Activated naive CD4-positive, alpha-beta T cell treated with anti-CD3 and anti-CD28 coated beads, Interleukin-2, amount 10 ng/mL, durations not matched to agents 7 days and 5 days (primary cell): ENCODE data around the gene GNLY.
A peak's percentile ranks its signal among the peaks of the same experiment; 100 is the strongest.
"Not testable (repeated sequence)": the region's sequence is repeated elsewhere in the genome, so short reads cannot be mapped to it uniquely, and the experiment has no call there.

Experiments used
- CTCF ChIA-PET: fragments of 350-600 bp; sonication (Branson Sonifier 250); formaldehyde crosslinking; loops from one replicate; lab custom pipeline; 2021; ENCODE audit warnings: antibody characterized with exemption; lab: Charles Lee
- DNase-seq: peaks from one replicate; pipeline ENCODE4 v3.0.0-alpha.2; 2020
- H3K27ac Mint-ChIP-seq: one replicate; pipeline ENCODE4 v1.8.0; 2021; ENCODE audit warnings: mild to moderate bottlenecking, moderate library complexity, mixed read lengths
- H3K27me3 Mint-ChIP-seq: one replicate; pipeline ENCODE4 v1.8.0; 2021; ENCODE audit warnings: mild to moderate bottlenecking, mixed read lengths
- H3K36me3 Mint-ChIP-seq: one replicate; pipeline ENCODE4 v1.8.0; 2021; ENCODE audit warnings: mixed read lengths
- H3K4me1 Mint-ChIP-seq: one replicate; pipeline ENCODE4 v1.8.0; 2021; ENCODE audit warnings: mixed read lengths
- H3K4me3 Mint-ChIP-seq: one replicate; pipeline ENCODE4 v1.8.0; 2021; ENCODE audit warnings: mild to moderate bottlenecking, moderate library complexity, mixed read lengths
- H3K9me3 Mint-ChIP-seq: one replicate; pipeline ENCODE4 v1.8.0; 2021; ENCODE audit warnings: mixed read lengths

The GNLY gene

GRCh38 chr2:85694052-85695025 is at the start of gene GNLY:
Gene GNLY, plus strand, starts transcription at chr2:85694358. Its CDS starts 61 bp downstream, at chr2:85694419.
- DNase-seq = no peak
- H3K27me3 Mint-ChIP-seq = peaks cover 37% of the 10 kb centered on the region
- no peak within 1 kb of the TSS for H3K4me3 Mint-ChIP-seq
- no peaks in the 10 kb centered on the region for H3K9me3 Mint-ChIP-seq
- no peaks in the 10 kb centered on the region for H3K36me3 Mint-ChIP-seq
- peaks cover 7% of the 10 kb centered on the region for H3K4me1 Mint-ChIP-seq
- no peak within 1 kb of the TSS for H3K27ac Mint-ChIP-seq
- CTCF ChIA-PET = interaction anchor here (0.7 to 1.4 kb wide), 5 partner anchors 10 to 13 kb away, joined by 3 to 5 read pairs (median 3); no protein-coding TSS in a partner anchor

GRCh38 chr2:85644909-85645308 is 49.2 kb upstream of the GNLY start:
- no peak for DNase-seq
- peaks cover 18% of the 10 kb centered on the region for H3K4me1 Mint-ChIP-seq
- CTCF ChIA-PET = interaction anchor here (1.9 kb wide), 1 partner anchor 12 kb away, joined by 7 read pairs; no protein-coding TSS in a partner anchor
- H3K27me3 Mint-ChIP-seq = no peaks in the 10 kb centered on the region
- no peak overlapping the region for H3K27ac Mint-ChIP-seq
- H3K4me3 Mint-ChIP-seq = no peak overlapping the region
- no peaks in the 10 kb centered on the region for H3K9me3 Mint-ChIP-seq
- H3K36me3 Mint-ChIP-seq = peaks cover 63% of the 10 kb centered on the region

- no peak for DNase-seq
- Mint-ChIP-seq H3K9me3 (no peaks in the 10 kb centered on the region), H3K36me3 (peaks cover 55% of the 10 kb centered on the region), H3K27ac (no peak overlapping the region), H3K4me3 (no peak overlapping the region), H3K4me1 (peaks cover 15% of the 10 kb centered on the region), H3K27me3 (no peaks in the 10 kb centered on the region)
- CTCF ChIA-PET = interaction anchor here (0.9 to 1.9 kb wide), 5 partner anchors 9 to 167 kb away, joined by 3 to 9 read pairs (median 5); no protein-coding TSS in a partner anchor
These were observed 48.0 kb upstream of the GNLY start for GRCh38 chr2:85646166-85646565.

DNA sequence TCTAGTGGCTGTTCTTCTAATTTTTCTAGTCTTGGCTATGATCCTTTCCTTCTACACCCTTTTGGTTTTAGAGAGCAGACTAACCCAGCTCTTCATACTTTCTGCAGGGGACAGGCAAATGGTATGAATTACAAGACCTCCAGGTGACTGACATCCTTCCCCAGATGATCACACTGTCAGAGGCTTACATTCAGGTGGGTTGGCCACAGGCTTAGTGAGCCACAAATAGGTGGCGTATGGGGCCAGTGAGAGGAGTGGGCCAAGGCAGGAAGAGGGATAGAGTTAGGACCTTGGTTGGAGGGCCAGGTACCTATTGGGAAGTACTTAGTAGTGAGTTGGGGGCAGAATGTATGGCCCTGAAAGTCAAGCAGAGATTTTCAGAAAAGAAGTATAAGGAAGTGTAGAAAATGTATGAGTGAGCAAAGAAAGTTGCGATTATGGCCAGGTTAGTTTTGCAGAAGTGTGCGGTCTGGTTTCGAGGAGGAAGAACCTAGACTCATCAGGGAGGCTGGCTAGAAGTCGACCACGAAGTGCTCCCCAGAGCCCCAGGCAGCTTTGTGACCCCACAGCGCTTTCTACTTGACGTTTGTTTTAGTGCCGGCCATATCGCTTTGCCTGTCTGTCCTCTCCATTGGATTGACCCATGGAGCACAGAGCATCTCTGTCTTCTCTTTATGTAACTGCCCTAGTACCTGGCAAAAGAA is 46.2 kb upstream of the GNLY start:
- H3K27ac Mint-ChIP-seq = no peak overlapping the region
- H3K4me1 Mint-ChIP-seq = no peaks in the 10 kb centered on the region
- CTCF ChIA-PET = interaction anchor here (1.0 to 4.8 kb wide), 7 partner anchors 8 to 166 kb away, joined by 3 to 34 read pairs (median 6); no protein-coding TSS in a partner anchor
- H3K4me3 Mint-ChIP-seq = no peak overlapping the region
- no peak for DNase-seq
- no peaks in the 10 kb centered on the region for H3K27me3 Mint-ChIP-seq
- no peaks in the 10 kb centered on the region for H3K9me3 Mint-ChIP-seq
- peaks cover 49% of the 10 kb centered on the region for H3K36me3 Mint-ChIP-seq

DNA sequence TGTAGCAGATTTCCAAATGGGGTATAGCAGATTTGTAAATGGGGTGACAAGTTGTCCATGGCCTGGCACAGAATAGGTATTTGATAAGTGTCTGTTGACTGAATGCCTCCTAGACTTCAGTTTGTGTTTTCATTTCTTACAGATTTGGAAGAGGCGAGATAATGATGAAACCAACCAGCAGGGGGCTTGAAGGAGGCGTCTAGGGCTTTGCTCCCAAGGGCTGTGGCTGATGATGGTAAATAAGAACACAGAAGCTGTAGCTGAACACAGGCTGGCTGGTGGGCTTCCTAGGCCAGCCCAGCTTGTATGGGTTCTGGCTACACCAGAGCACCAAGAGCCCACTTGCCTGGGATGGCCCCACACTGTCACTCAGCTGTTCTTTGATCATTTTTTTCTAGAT is 45.5 kb upstream of the GNLY start:
- CTCF ChIA-PET = interaction anchor here (0.6 to 4.8 kb wide), 11 partner anchors 9 to 166 kb away, joined by 3 to 34 read pairs (median 4); no protein-coding TSS in a partner anchor
- Mint-ChIP-seq H3K4me3 (no peak overlapping the region), H3K27me3 (no peaks in the 10 kb centered on the region), H3K9me3 (no peaks in the 10 kb centered on the region), H3K27ac (peak overlapping the region; percentile 2), H3K4me1 (no peaks in the 10 kb centered on the region), H3K36me3 (peaks cover 51% of the 10 kb centered on the region)
- peak; percentile 48 for DNase-seq

- Mint-ChIP-seq H3K4me1 (no peaks in the 10 kb centered on the region), H3K36me3 (peaks cover 52% of the 10 kb centered on the region), H3K9me3 (no peaks in the 10 kb centered on the region), H3K4me3 (no peak overlapping the region), H3K27ac (no peak overlapping the region), H3K27me3 (no peaks in the 10 kb centered on the region)
- no peak for DNase-seq
- CTCF ChIA-PET = interaction anchor here (0.6 to 4.8 kb wide), 11 partner anchors 9 to 165 kb away, joined by 3 to 34 read pairs (median 4); no protein-coding TSS in a partner anchor
These were observed 44.7 kb upstream of the GNLY start for GRCh38 chr2:85649201-85650190.

- Mint-ChIP-seq H3K27ac (no peak overlapping the region), H3K9me3 (no peaks in the 10 kb centered on the region), H3K4me3 (no peak overlapping the region), H3K36me3 (peaks cover 50% of the 10 kb centered on the region), H3K27me3 (no peaks in the 10 kb centered on the region), H3K4me1 (no peaks in the 10 kb centered on the region)
- DNase-seq = no peak
- CTCF ChIA-PET = interaction anchor here (0.6 to 4.8 kb wide), 4 partner anchors 8 to 99 kb away, joined by 3 to 34 read pairs (median 4); no protein-coding TSS in a partner anchor
These were observed 43.7 kb upstream of the GNLY start for GRCh38 chr2:85650456-85650855.

DNA sequence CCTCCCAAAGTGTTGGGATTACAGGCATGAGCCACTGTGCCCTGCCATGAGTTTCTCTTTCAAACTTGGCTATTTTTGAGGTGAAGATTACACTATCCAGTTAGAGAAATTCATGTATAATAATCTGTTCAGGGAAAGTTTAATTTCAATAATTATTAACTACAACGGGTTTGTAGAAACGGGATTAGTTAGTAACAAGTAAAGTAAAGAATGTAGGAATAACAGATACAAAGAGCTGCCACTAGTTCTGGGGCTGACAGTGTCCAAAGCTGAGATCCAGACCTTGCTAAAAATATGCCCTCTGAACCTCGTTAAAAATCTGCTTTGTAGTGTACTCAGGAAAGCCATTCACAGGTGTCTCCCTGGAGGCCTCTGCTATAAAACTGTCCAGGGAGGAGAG is 43.1 kb upstream of the GNLY start:
- CTCF ChIA-PET = interaction anchor here (1.0 to 4.8 kb wide), 2 partner anchors 15 to 55 kb away, joined by 3 to 34 read pairs; no protein-coding TSS in a partner anchor
- H3K4me1 Mint-ChIP-seq = no peaks in the 10 kb centered on the region

DNA sequence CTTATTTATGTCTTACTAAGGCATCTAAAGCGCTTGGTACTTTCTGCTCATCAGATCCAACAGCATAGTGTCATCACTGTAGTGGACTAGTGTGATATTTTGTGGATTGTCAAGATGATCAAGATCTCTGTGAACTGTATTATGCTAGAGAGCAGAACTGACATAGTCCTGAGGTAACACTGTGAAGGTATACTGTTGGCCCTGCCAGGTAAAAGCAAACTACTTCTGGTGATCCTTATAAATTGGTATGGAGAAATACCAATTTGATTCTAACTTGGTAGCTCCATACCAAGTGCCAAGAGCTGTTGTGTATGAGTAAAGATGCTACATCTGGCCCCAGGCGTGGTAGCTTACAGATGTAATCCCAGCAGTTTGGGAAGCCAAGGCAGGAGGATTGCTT is 42.1 kb upstream of the GNLY start:
- CTCF ChIA-PET = interaction anchor here (0.8 to 1.6 kb wide), 2 partner anchors 13 to 15 kb away, joined by 3 to 7 read pairs; no protein-coding TSS in a partner anchor
- no peak overlapping the region for H3K4me3 Mint-ChIP-seq
- H3K36me3 Mint-ChIP-seq = peaks cover 45% of the 10 kb centered on the region
- H3K9me3 Mint-ChIP-seq = no peaks in the 10 kb centered on the region
- H3K27me3 Mint-ChIP-seq = no peaks in the 10 kb centered on the region
- H3K27ac Mint-ChIP-seq = no peak overlapping the region
- H3K4me1 Mint-ChIP-seq = no peaks in the 10 kb centered on the region
- DNase-seq = no peak

More for the DNA sequence above, 43.1 kb upstream of the GNLY start:
- H3K4me3 Mint-ChIP-seq = no peak overlapping the region
- H3K27me3 Mint-ChIP-seq = no peaks in the 10 kb centered on the region
- DNase-seq = no peak
- H3K36me3 Mint-ChIP-seq = peaks cover 49% of the 10 kb centered on the region
- no peaks in the 10 kb centered on the region for H3K9me3 Mint-ChIP-seq
- no peak overlapping the region for H3K27ac Mint-ChIP-seq

DNA sequence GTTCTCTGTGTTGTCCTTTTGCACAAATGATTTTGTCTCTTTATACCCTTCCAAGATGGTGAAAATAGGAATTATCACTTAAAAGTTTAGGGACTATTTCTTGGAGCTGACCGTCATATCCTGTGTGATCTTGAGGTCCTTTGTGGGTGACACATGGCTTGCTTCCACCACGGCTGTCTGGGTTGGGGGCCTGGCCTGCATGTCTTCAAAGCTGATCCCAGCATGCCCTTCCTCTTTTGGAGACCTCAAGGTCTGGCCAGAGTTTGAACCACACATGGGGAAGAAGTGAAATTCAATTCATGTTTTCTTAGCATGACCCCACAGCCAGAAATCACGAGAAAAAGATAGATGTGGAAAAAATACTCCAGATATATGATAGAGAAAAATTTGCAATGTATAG is 40.2 kb upstream of the GNLY start:
- H3K9me3 Mint-ChIP-seq = no peaks in the 10 kb centered on the region
- H3K4me1 Mint-ChIP-seq = no peaks in the 10 kb centered on the region
- no peaks in the 10 kb centered on the region for H3K27me3 Mint-ChIP-seq
- CTCF ChIA-PET = no interaction called here
- H3K27ac Mint-ChIP-seq = no peak overlapping the region
- no peak overlapping the region for H3K4me3 Mint-ChIP-seq
- no peak for DNase-seq
- H3K36me3 Mint-ChIP-seq = peaks cover 31% of the 10 kb centered on the region

DNA sequence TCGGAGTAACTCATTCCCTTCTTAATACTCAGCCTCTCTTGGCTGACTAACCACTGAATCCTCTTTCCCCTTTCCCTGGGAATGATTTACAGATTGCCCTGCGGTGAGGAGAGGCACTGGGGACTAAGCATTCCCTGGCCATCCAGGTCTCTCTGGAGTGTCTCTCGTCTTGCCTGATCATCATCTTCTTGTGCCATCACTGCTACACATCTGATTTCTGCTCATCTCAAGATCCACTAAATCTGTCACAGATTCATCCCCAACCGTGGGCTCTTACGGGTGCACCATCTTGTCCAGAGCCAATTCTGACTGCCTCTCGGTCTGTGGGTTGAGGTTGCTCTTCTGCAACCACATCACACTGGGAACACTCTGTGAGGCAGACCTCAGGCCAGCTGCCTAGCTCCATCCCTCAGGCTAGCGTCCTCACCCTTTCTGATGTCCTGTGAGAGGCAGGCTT is 38.2 kb upstream of the GNLY start:
- Mint-ChIP-seq H3K27me3 (no peaks in the 10 kb centered on the region), H3K9me3 (no peaks in the 10 kb centered on the region), H3K36me3 (peaks cover 24% of the 10 kb centered on the region), H3K27ac (no peak overlapping the region), H3K4me3 (no peak overlapping the region), H3K4me1 (no peaks in the 10 kb centered on the region)
- DNase-seq = no peak
- CTCF ChIA-PET = interaction anchor here (1.2 to 2.3 kb wide), 2 partner anchors 10 to 51 kb away, joined by 3 to 7 read pairs; no protein-coding TSS in a partner anchor

DNA sequence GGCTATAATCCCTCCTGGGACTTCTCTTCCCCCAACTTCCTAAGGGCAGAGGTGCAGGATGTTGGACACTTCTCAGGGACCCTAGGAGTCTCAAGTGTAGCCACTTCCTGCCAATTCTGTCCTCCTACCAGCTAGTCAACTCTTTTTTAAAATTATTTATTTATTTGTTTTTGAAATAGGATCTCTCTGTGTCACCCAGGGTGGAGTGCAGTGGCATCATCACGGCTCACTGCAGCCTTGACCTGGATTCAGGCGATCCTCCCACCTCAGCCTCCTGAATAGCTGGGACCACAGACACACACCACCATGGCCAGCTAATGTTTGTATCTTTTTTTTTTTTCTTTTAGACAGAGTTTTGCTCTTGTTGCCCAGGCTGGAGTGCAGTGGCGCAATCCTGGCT is 37.7 kb upstream of the GNLY start:
- no peak for DNase-seq
- Mint-ChIP-seq H3K27me3 (no peaks in the 10 kb centered on the region), H3K4me3 (no peak overlapping the region), H3K36me3 (peaks cover 20% of the 10 kb centered on the region), H3K4me1 (no peaks in the 10 kb centered on the region), H3K9me3 (no peaks in the 10 kb centered on the region), H3K27ac (no peak overlapping the region)
- CTCF ChIA-PET = interaction anchor here (0.7 to 3.4 kb wide), 4 partner anchors 11 to 50 kb away, joined by 3 to 21 read pairs (median 5); no protein-coding TSS in a partner anchor

DNA sequence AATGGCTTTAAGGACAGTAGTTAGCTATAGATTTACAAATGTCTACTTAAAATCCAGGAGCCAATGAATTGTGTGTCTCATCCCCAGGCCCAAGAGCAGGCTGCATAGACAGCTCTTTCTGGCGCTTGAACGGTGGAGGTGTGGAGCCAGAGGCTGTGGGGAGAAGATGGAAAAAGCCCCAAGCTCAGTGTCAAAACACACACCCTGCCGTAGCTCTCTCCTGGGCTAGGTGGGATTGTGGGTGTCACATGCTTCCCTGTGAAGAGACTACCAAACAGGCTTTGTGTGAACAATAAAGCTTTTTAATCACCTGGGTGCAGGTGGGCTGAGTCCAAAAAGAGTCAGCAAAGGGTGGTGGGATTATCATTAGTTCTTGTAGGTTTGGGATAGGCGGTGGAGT is 36.8 kb upstream of the GNLY start:
- H3K36me3 Mint-ChIP-seq = peaks cover 15% of the 10 kb centered on the region
- H3K9me3 Mint-ChIP-seq, H3K27me3 Mint-ChIP-seq, DNase-seq, H3K4me1 Mint-ChIP-seq, H3K4me3 Mint-ChIP-seq, H3K27ac Mint-ChIP-seq: not testable (repeated sequence)
- CTCF ChIA-PET = interaction anchor here (0.7 to 3.4 kb wide), 3 partner anchors 12 to 21 kb away, joined by 3 to 21 read pairs (median 7); no protein-coding TSS in a partner anchor
